Inflammatory macrophage treated with lipopolysaccharide for 4 hours (primary cell): ENCODE measurements around the gene DDTL.

Source experiments
- DNase-seq: peaks from one replicate; pipeline ENCODE4 v3.0.0-alpha.2; 2020

DDTL gene

GRCh38 chr22:24007253-24008021, 40.7 kb downstream of the DDTL start:
- DNase-seq, result no peak

GRCh38 chr22:24008022-24008283, 41.3 kb downstream of the DDTL start:
- no peak for DNase-seq

GRCh38 chr22:24008381-24009226, 41.9 kb downstream of the DDTL start:
- no peak for DNase-seq

- no peak for DNase-seq
Measured at GRCh38 chr22:24009227-24010017, 42.7 kb downstream of the DDTL start.

GRCh38 chr22:24010018-24010391, 43.3 kb downstream of the DDTL start:
- no peak for DNase-seq

- DNase-seq, result no peak
Measured at GRCh38 chr22:24011735-24012068, 45.0 kb downstream of the DDTL start.

- no peak for DNase-seq
Measured at GRCh38 chr22:24016156-24016555, 49.5 kb downstream of the DDTL start.

GRCh38 chr22:24021304-24021703, 54.6 kb downstream of the DDTL start:
- no peak for DNase-seq
